Coronary artery (tissue), 2 donors: ENCODE results near the gene ARHGEF2.

Experiments
- DNase-seq: peaks from one replicate; pipeline ENCODE4 v3.0.0-alpha.2; 2017; ENCODE audit warnings: low spot score
- H3K27ac ChIP-seq, 2 donors: fragments of 200-600 bp; sonication (generic); one replicate each; pipeline ENCODE4 v1.5.1; 2016 to 2019
- H3K4me3 ChIP-seq: fragments of 200-600 bp; sonication (generic); 2 replicates; pipeline ENCODE4 v1.5.1; 2016; ENCODE audit warnings: mild to moderate bottlenecking, moderate library complexity
- CTCF ChIP-seq: fragments of 200-600 bp; sonication (generic); IDR thresholded peaks from one replicate; pipeline ENCODE4 v1.5.1; 2019; ENCODE audit warnings: antibody characterized with exemption

ARHGEF2 gene

GRCh38 chr1:155909894-155910293 is 68.5 kb downstream of the ARHGEF2 start:
- Histone ChIP-seq H3K4me3 (peak overlapping the region; percentile 90), H3K27ac (peak overlapping the region; percentile 89 to 98)
- no peak for TF ChIP-seq CTCF
- no peak for DNase-seq

- no peak for TF ChIP-seq CTCF
- no peak for DNase-seq
- no peak overlapping the region for H3K4me3 ChIP-seq
- no peak overlapping the region for H3K27ac ChIP-seq
Measured at GRCh38 chr1:155904261-155904660, 74.1 kb downstream of the ARHGEF2 start.

GRCh38 chr1:155900161-155900560 is 78.2 kb downstream of the ARHGEF2 start:
- Histone ChIP-seq H3K27ac (no peak overlapping the region), H3K4me3 (no peak overlapping the region)
- TF ChIP-seq CTCF = no peak
- no peak for DNase-seq

GRCh38 chr1:155899683-155900082 is 78.7 kb downstream of the ARHGEF2 start:
- Histone ChIP-seq H3K27ac (no peak overlapping the region), H3K4me3 (no peak overlapping the region)
- no peak for DNase-seq
- TF ChIP-seq CTCF = no peak

GRCh38 chr1:155898888-155899287 is 79.5 kb downstream of the ARHGEF2 start:
- no peak for TF ChIP-seq CTCF

GRCh38 chr1:155897746-155898145 is 80.6 kb downstream of the ARHGEF2 start:
- no peak for DNase-seq
- TF ChIP-seq CTCF = no peak
- H3K4me3 ChIP-seq = no peak overlapping the region
- no peak overlapping the region for H3K27ac ChIP-seq

More at GRCh38 chr1:155898888-155899287, 79.5 kb downstream of the ARHGEF2 start:
- H3K4me3 ChIP-seq = no peak overlapping the region
- DNase-seq = no peak
- no peak overlapping the region for H3K27ac ChIP-seq
